Natural killer cell (primary cell): Measurements from ENCODE around the gene CACNB4. TPM values are rescaled to one million over a fixed set of nuclear protein-coding genes. Genes with fewer than 3 reads are reported as not detected.
A peak's percentile ranks its signal among the peaks of the same experiment; 100 is the strongest.
"Not testable (repeated sequence)": the region's sequence is repeated elsewhere in the genome, so short reads cannot be mapped to it uniquely, and the experiment has no call there.

ENCODE experiments used
- ATAC-seq, 3 donors: fragments of 150-1000 bp in 2 of 3; fragments of 200-7000 bp in 1 of 3; cut with Tn5 transposase; 1 replicate in 1 of 3; 2 replicates in 2 of 3; pipeline ENCODE4 v1.10.0; 2021; ENCODE audit warnings: mild to moderate bottlenecking in 2 of 3, moderate library complexity in 2 of 3
- DNase-seq, 2 donors: peaks; one replicate each; pipeline versions ENCODE4 v3.0.0 to v3.0.0-alpha.2; 2013 to 2021; ENCODE audit warnings: mixed read lengths in 1 of 2
- H3K27ac ChIP-seq: one replicate; pipeline ENCODE4 v1.5.1; 2013; ENCODE audit warnings: mild to moderate bottlenecking, low read length
- H3K27me3 ChIP-seq: one replicate; pipeline ENCODE4 v1.6.1; 2013; ENCODE audit warnings: low read length; ENCODE audit not compliant: control insufficient read depth, insufficient read depth
- H3K36me3 ChIP-seq: one replicate; pipeline ENCODE4 v1.6.1; 2013; ENCODE audit warnings: low read length; ENCODE audit not compliant: control insufficient read depth, insufficient read depth
- H3K4me1 ChIP-seq: one replicate; pipeline ENCODE4 v1.6.1; 2013; ENCODE audit warnings: low read length; ENCODE audit not compliant: control insufficient read depth, insufficient read depth
- H3K4me3 ChIP-seq: one replicate; pipeline ENCODE4 v1.5.1; 2013; ENCODE audit warnings: low read length
- H3K9me3 ChIP-seq: one replicate; pipeline ENCODE4 v1.6.1; 2013; ENCODE audit warnings: low read length; ENCODE audit not compliant: control insufficient read depth, insufficient read depth
- H3K27ac Mint-ChIP-seq, 2 donors: one replicate each; pipeline ENCODE4 v1.8.0; 2022; ENCODE audit warnings: mild to moderate bottlenecking in 2 of 2, mixed read lengths in 2 of 2, moderate library complexity in 1 of 2
- H3K27me3 Mint-ChIP-seq, 2 donors: one replicate each; pipeline ENCODE4 v1.8.0; 2022; ENCODE audit warnings: low read depth in 2 of 2, mixed read lengths in 2 of 2
- H3K36me3 Mint-ChIP-seq: one replicate; pipeline ENCODE4 v1.8.0; 2022; ENCODE audit warnings: mixed read lengths
- H3K4me1 Mint-ChIP-seq, 2 donors: one replicate each; pipeline ENCODE4 v1.8.0; 2022; ENCODE audit warnings: mixed read lengths in 2 of 2
- H3K4me3 Mint-ChIP-seq: one replicate; pipeline ENCODE4 v1.8.0; 2022; ENCODE audit warnings: mild to moderate bottlenecking, moderate library complexity, mixed read lengths
- H3K9me3 Mint-ChIP-seq, 2 donors: one replicate each; pipeline ENCODE4 v1.8.0; 2022; ENCODE audit warnings: mixed read lengths in 2 of 2
- CTCF ChIP-seq: fragments of 200-600 bp; IDR thresholded peaks from one replicate; pipeline ENCODE4 v1.8.0; 2022; ENCODE audit warnings: antibody characterized with exemption
- WGBS: methylation state at CpG from one replicate; pipeline ENCODE4 v1.1.7; 2013; ENCODE audit warnings: missing lambda C conversion rate; ENCODE audit not compliant: insufficient coverage; 5-methylcytosine and 5-hydroxymethylcytosine counted together
- intact Hi-C: fragments of 100-400 bp; cut with micrococcal nuclease; formaldehyde crosslinking; loops from one replicate; pipeline ENCODE4 v1.14.2; 2022
- total RNA-seq, 4 donors: library from RNA; stranded (reverse); fragments of 120-200 nt in 1 of 4; gene quantifications; one replicate each; pipeline versions ENCODE4 v1.2.3 to v1.2.4, GENCODE V29; 2013 to 2022

CACNB4 gene
- total RNA-seq, 3 donors from 2014 or later (not counting 1 experiment from before 2014, with no cell fraction given): 0.56 to 0.93 (median 0.73) TPM

GRCh38 chr2:151918308-151918707 is 180.5 kb downstream of the CACNB4 start:
- TF ChIP-seq CTCF: no peak
- Histone ChIP-seq H3K4me3 (no peak overlapping the region), H3K27ac (no peak overlapping the region), H3K9me3 (no peaks in the 10 kb centered on the region), H3K27me3 (no peaks in the 10 kb centered on the region), H3K4me1 (no peaks in the 10 kb centered on the region), H3K36me3 (no peaks in the 10 kb centered on the region)
- H3K4me3 Mint-ChIP-seq: no peak overlapping the region
- intact Hi-C loops: no loop called here
- no peak overlapping the region for H3K27ac Mint-ChIP-seq
- H3K9me3 Mint-ChIP-seq: no peaks in the 10 kb centered on the region
- WGBS: 44% methylated on average over 2 of the region's 2 CpGs
- peaks cover 6 to 10% of the 10 kb centered on the region in 2 donors for H3K4me1 Mint-ChIP-seq
- H3K36me3 Mint-ChIP-seq: no peaks in the 10 kb centered on the region
- DNase-seq (no peak), ATAC-seq (peak in 1 of 3 donors; percentile 50)
- H3K27me3 Mint-ChIP-seq: peaks cover under 1 to 3% of the 10 kb centered on the region in 2 donors

- Mint-ChIP-seq H3K9me3 (no peaks in the 10 kb centered on the region), H3K4me3 (no peak overlapping the region), H3K27ac (no peak overlapping the region), H3K4me1 (peaks cover 6 to 8% of the 10 kb centered on the region in 2 donors), H3K36me3 (no peaks in the 10 kb centered on the region), H3K27me3 (peaks cover 10 to 14% of the 10 kb centered on the region in 2 donors)
- no peak for ATAC-seq
- no peaks in the 10 kb centered on the region for H3K27me3 ChIP-seq
- no peaks in the 10 kb centered on the region for H3K36me3 ChIP-seq
- H3K27ac ChIP-seq: no peak overlapping the region
- H3K4me1 ChIP-seq: no peaks in the 10 kb centered on the region
- intact Hi-C loops: no loop called here
- no peak for TF ChIP-seq CTCF
- no peak overlapping the region for H3K4me3 ChIP-seq
- no peak for DNase-seq
- 83% methylated on average over 4 of the region's 5 CpGs for WGBS
- no peaks in the 10 kb centered on the region for H3K9me3 ChIP-seq
These were observed 182.2 kb downstream of the CACNB4 start for GRCh38 chr2:151916632-151917031.

- WGBS: 86% methylated on average over 7 of the region's 7 CpGs
- DNase-seq, H3K4me3 ChIP-seq, H3K27me3 ChIP-seq, H3K4me1 Mint-ChIP-seq, H3K27ac Mint-ChIP-seq, ATAC-seq, intact Hi-C loops, H3K9me3 Mint-ChIP-seq, H3K36me3 Mint-ChIP-seq, H3K9me3 ChIP-seq, H3K4me3 Mint-ChIP-seq, H3K27ac ChIP-seq, H3K36me3 ChIP-seq, H3K4me1 ChIP-seq: not testable (repeated sequence)
- H3K27me3 Mint-ChIP-seq: peaks cover 10 to 21% of the 10 kb centered on the region in 2 donors
These were observed 183.2 kb downstream of the CACNB4 start for GRCh38 chr2:151915629-151916025.

- ATAC-seq: no peak
- Mint-ChIP-seq H3K36me3 (no peaks in the 10 kb centered on the region), H3K27me3 (peaks cover 10 to 21% of the 10 kb centered on the region in 2 donors), H3K9me3 (no peaks in the 10 kb centered on the region), H3K4me1 (peaks cover 6 to 8% of the 10 kb centered on the region in 2 donors), H3K27ac (no peak overlapping the region), H3K4me3 (no peak overlapping the region)
- TF ChIP-seq CTCF: no peak
- Histone ChIP-seq H3K4me3 (no peak overlapping the region), H3K36me3 (no peaks in the 10 kb centered on the region), H3K4me1 (no peaks in the 10 kb centered on the region), H3K9me3 (no peaks in the 10 kb centered on the region), H3K27me3 (no peaks in the 10 kb centered on the region), H3K27ac (no peak overlapping the region)
- intact Hi-C loops: no loop called here
- 94% methylated on average over 12 of the region's 12 CpGs for WGBS
- no peak for DNase-seq
These were observed 183.7 kb downstream of the CACNB4 start for GRCh38 chr2:151914989-151915628.
